HG03521 (cell line): ENCODE data around the gene BFSP2.

Experiments used
- ATAC-seq: cut with Tn5 transposase; IDR thresholded peaks from one replicate; pipeline ENCODE4 v1.9.1; 2021; ENCODE audit warnings: mild to moderate bottlenecking, moderate library complexity; ENCODE audit not compliant: unreplicated experiment

Gene BFSP2

DNA sequence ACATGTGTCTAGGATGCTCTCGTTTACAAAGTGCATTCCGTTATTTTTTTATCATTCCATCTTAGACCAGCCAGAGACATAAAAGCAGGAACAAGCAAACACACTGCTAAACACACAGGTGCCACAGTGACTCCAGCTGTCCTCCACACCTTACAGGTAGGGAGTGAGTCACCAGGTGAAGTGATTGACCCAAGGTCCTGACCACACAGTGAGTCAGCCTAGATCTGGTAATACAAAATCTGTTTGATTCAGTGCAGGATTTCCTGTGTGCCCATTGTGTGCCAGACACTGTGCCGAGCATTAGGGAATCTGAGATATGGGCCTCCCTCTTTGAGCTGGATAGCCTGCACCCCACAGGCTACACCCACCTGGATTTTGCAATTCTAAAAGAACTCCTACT is 16.7 kb upstream of the BFSP2 start:
- no peak for ATAC-seq

DNA sequence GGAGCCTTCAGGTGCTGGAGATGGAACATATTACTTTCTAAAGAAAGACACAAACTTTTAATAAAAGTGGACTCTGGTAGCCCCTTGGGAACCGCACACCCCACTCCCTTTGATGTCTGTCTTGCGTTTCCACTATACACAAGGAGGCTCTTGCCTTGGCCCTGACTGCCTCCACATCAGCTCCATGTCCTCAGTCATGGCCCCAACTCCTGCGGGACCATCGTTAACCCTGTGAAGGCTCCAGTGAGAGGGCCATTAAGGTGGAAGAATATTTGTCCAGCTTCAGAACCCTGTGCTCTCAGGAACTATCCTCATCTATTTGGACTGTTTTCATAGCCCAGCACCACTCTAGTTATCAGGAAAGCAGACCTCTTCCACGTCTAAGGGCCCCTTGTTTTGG is 16.1 kb upstream of the BFSP2 start:
- ATAC-seq: no peak

DNA sequence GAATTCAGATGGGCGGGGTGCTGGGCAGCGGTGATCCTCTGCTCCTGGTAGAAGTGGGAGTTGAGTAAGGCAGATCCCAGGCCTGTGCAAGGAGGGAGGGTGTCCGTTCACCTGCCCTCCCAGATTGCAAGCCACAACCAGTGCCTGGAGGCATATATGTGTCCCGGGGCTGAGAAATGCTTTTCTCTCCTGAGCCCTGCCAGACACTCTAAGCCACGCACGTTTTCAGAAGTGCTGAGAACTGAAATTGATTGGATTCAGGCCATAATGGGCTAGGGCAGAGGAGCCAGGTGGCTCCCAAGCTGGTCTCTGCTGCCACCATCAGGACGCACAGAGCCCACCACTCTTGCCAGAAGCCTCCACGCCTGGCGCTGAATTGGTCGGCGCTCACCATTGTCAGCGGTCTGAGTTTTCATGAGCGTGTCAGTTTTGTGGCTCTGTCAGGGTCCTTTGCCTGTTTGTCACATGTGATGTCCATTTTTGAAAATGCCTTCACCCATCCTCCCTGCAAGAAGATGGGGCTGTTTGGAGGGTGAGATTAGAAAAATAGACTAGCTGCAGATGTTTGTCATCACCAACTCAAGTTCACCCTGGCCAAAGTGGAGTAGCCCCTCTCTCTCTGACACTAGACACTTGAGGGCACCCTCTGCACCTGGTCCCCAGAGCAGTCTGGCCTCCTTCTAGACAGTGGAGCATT is 15.4 kb upstream of the BFSP2 start:
- ATAC-seq: peak; percentile 57

DNA sequence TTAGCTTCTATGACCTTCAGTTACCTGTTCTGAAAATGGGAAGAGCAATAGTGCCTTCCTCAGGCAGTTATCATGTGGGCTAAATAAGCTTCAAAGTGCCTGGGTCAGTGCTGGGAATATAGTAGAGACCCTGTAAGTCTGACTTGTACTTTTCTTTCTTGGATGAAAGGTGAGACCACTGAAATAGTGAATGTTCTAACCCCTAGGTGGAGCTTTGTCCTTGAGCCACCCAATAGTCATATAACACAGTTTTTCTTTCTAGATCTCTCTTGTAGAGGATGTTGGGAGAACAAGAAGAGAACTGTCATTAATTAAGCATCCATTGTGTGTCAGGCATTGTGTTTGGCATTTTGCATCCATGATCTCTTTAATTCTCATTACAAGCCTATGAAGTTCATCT is 13.0 kb upstream of the BFSP2 start:
- no peak for ATAC-seq

DNA sequence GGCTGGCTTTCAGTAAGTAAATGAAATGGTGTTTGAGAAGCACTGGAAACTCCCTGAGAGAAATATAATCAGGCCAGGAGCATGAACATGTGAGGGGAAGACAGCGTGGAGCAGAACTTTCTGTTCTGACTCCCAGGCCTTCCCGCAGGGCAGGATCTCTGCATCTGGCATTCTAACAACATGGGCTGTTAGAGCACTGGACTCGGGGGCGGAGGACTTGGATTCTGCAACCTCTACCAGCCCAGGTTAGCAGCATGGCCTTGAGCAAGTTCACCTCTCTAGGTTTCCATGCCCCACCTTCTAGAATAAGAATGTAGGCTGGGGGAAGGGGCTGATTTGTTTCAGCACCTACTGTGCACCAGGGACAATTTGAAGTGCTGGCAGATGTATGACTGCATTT is 12.5 kb upstream of the BFSP2 start:
- no peak for ATAC-seq

DNA sequence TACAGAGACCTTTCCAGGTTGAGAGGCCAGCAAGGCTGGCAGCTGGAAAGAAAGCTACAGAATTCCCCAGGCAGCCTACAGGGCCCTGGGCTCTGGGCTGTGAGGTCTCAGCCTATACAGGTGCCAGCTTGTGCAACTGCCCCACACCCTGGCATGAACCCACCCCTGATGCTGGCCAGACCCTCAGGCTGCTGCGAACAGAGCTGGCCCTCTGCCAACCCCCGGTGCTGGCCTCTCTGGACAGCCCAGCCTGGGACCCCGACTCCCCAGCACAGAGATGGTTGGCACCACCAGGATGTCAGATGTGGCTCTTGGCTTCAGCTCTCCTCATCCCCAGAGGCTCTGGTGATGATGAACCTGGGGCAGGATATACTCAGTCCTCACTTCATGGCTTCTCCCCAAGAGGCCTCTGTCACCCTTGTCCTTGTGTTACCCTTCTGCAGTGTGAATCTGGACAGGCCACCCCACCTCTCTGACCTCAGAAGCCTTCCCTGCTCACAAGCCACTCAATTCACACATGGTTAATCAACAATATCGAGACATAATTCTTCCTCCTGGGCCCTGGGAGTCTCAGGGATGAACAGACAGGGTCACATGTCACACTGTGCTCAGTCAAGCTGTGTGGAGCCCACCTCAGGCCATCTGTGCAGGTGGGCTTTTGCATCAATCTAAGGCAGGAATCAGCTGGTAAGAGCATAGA is 11.0 kb upstream of the BFSP2 start:
- ATAC-seq: no peak

DNA sequence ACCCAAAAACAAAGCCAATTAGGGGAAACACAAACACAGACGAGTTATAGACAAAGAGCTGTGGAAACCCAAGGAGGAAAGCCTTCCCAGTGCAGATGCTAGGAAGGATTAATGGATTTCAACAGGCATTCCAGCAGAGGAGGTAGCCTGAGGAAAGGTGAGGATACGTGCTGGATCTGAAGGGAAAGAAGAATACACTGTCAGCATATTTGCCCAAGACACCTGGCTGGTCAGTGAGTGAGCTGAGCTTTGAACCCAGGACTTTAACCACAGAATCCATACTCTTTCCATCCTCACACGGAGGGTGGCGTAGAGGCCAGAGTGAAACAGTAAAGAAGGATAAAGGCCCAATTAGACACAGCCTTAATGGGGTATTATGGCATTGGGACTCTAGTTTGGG is 9.1 kb upstream of the BFSP2 start:
- ATAC-seq: no peak

DNA sequence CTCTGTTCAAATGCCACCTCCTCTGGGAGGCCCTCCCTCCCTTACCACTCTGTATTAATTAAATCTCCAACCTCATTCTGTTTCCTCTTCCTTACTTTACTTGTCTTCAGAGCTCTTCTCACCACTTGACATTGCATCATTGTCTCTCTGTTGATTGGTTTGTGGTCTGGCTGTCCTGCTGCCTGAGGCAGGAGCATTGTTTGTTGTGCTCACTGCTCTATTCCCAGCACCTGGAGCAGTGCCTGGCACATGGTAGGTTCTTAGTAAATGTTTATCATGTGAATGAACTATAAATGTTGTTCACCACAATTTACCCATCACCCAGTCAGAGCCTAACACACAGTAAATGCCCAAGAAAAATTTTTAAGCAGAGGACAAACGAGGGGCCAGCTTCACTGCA is 6.7 kb upstream of the BFSP2 start:
- no peak for ATAC-seq

DNA sequence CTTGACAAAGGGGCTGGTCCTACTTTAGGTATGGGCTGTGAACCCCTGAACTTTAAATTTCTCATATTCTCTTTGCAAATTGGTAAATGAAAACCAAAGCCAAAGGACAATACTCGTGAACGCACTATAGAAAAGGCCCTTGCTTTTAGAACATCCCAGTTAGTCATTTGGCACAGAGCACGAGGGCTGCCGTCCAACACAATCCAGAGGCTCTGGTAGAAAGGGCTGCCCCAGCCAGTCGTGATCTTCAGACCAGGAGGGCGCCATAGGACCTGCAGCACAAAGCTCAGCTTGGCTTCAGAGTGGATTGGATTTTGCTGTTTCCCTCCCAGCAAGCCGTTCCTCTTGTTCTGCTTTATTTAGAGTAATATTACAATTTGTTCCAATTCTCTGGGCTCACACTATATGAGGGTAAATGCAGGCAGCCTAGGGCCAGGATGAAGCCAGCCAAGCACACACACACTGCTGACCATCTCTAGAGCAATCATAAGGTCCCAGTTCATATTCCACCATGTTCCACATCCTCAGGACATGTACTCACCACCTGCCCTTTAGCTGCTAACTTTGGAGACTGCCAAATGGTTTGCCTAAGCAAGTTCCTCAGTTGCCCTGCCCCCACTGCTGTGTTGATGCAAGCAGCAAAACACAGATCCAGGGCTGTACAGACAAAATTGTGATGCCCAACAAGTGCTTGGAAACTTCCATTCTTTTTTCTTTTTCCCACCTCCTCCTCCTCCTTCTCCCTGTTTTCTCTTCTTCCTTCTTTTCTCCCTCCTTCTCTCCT is 6.0 kb upstream of the BFSP2 start:
- no peak for ATAC-seq

DNA sequence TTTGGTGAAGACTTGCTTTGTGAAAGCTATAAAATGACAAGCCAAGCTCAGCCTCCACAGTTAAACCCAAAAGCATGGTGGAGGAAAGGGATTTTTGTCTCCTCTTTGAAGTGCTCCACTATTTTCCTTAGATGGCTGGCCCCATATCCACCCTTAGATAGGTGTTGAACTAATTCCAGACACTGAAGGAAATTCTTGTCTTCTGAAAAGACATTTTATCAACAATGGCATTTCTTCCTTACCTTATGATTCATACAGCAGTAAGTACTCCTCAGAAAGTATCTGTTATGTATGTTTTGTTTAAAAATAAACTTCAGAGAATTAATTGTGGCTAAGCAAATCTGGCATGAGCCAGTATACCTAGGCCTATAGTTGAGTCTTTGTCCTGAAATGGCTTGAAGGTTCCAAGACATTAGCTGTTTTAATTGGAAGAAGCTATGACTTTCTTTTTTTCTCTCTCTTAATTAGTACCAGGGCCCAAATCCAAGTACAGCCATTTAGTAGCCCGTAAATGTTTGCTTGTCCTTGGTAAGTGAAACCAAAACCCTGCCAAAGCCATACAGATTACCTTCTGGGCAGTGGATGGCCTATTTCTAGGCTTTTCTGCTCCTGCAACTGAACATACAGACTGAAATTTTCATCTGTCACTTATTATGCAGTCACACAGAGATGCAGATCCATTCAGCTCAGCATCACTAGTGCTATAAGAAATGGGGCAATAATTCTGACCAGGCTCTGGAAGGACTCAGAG is 5.1 kb upstream of the BFSP2 start:
- ATAC-seq: no peak

DNA sequence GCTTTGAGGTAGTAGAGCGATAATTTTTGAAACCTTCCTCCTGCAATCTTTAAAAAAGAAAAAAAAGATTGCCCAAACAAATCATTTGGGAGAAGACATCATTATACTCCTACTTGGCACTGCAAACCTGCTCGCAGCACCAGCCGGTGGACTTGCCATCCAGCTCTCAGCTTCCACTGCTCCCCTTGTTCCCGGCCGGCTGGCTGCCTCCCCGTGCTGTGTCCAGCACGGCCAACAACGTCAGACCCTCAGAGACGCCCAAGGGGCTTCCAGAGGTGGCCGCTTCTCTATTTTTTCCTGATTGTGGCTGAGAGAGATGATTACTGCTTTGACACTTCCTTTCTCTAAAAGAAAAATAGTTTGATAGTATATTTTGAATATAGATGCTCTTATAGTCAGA is 3.0 kb upstream of the BFSP2 start:
- no peak for ATAC-seq

DNA sequence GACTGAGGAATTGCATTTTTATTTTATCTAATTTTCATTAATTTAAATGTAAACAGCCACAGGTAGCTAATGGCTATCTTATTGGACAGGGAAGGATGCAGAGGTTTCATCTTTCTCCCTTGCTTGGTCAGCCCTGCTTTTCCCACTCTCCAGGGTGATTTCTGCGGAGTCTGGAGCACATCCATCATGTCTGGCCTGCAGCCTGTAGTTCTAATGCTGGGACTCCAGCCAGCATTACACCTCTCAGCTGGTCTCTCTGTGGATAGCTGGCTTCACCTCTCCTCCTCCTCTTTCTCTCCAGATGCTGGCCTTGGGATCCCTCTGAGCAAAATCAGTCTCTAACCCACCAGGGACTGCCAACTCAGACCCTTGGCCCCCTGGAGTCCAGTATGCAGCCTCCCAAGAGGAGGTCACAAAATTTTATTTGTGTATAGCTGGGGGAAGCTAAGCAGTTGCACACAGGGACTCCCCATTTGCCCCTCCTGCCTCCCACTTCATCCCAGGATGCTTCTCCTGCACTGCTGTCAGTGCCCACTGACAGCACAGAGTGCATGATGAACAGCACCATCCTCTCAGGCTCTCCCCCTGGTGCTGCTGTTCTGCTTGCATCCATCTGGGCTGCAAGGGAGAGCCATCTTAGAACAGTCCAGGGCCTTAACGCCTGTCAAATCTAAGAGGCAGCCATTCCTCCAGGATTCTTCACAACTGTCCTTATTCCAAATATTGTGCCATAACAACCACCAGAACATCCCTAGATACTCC is 1.7 kb downstream of the BFSP2 start:
- ATAC-seq: no peak

DNA sequence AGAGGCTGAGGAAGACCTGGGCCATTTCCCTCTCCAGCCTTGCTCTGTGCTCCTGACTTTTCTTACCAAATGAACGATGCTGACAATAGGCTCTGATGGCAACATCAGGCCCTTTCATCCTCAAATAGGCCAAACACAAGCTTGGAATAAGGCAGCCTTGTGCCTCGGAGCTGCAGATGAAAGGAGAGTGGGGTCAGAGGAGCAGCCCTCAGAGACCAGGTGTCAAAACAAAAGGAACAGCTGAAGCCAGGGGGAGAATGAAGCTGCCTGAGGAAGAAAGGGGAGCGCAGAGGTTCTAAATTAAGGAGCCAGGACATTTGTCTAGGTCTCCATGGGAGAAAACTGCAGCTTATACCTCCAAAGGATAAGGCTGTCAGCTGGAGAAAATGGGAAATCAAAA is 5.1 kb downstream of the BFSP2 start:
- ATAC-seq: no peak

DNA sequence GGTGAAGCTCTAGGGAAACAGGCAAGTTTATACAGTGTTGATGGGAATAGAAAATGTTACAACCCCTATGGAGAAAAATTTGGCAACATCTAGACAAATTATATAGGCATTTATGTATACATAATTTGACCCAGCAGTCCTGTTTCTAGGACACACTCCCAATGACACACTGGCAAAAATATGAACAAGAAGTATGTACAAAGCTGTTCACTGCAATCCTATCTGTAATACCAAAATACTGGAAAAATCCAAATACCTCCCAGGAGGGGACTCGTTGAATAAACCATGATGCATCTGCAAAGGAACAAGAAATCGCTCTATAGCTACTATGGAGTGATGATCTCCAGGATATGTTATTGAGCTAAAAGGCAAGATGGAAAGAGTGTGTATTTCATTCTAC is 8.5 kb downstream of the BFSP2 start:
- ATAC-seq: no peak

DNA sequence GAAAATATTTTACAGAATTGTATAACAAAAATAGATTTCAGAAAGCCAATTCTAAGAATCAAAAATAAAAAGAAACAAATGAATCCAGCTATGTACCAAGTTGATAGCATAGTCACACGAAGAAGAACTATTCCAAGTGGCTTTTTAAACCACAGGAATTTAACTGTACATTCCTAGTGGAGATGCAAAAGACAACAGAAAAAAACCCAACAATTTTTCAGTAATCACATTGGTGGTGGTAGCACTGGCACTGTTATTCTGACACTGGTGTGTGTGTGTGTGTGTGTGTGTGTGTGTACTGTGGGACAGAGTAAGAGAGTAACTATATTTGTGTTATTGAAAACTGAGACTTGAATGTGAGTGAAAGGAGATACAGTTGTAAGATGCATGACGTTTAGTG is 9.1 kb downstream of the BFSP2 start:
- ATAC-seq: no peak

DNA sequence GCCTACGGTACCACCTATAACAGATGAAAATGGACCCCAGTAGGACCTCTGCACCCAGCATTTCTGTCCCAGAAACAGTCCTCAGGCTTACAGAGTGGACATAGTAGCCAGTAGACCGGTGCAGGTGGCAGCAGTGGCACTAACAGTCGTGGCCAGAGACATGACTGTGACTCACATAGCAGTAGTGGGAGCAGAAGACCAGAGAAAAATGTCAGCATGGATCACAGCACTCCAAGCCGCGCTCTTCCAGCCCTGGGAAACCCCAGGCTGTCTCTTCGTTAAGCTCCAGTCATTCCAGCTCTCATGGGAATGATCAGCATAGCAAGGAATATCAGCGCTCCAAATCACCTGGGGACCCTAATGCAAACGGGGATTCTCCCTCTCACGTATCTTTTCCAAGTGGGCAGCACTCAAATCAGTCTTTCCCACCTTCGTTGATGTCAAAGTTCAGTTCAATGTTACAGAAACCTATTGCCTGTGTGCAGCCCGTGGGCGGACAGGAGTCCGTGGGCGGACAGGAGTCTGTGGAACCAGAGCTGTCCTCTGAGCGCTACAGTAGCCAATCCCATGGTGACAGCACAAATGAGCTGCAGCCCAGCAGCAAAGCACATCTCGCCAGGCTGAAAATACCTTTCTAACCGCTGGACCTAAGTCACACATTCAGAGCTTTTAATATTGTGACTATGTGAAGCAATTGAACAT is 10.5 kb downstream of the BFSP2 start:
- ATAC-seq: no peak

DNA sequence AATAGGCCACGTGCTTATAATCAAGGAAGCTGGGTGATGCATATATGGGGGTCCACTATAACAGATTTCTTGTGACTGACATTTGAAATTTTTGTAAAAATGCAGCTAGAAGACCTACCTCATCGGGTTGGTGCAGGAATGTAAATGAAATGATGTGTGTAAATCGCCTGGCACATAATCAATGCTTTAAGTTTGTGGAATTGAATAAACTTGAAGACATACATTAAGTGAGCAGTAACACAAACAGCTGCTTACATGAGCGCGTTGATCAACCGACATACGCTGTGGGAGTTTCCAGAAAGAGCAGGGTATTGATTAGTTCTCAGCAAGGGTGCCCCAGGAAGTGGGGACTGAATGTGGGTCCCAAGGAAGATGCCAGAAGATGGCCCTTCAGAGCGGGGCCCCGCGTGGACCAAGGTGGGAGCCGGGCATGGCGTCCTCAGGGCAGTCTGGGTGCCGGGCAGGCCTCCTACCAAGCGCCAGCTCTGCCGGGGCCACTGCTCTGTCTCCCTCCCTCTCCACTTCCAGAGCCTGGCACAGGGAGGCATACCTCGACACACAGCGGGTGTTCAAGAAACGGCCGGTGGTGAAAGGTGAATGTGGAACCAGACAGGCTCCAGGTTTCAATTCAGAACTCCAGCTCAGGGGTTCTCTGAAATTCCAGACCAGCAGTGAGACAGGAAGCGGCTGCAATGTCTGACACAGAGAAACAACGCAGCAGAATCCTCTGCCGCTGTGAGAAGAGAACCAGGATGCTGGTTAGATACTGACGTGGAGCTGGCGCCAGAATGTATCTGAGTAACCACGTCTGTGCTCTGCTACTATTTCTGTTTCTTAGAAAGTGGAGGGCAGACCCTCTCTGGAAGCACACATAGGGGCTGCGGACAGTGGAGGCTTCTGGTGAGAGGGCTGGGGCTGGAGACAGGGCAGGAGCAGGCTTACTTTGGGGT is 12.6 kb downstream of the BFSP2 start:
- ATAC-seq: no peak

DNA sequence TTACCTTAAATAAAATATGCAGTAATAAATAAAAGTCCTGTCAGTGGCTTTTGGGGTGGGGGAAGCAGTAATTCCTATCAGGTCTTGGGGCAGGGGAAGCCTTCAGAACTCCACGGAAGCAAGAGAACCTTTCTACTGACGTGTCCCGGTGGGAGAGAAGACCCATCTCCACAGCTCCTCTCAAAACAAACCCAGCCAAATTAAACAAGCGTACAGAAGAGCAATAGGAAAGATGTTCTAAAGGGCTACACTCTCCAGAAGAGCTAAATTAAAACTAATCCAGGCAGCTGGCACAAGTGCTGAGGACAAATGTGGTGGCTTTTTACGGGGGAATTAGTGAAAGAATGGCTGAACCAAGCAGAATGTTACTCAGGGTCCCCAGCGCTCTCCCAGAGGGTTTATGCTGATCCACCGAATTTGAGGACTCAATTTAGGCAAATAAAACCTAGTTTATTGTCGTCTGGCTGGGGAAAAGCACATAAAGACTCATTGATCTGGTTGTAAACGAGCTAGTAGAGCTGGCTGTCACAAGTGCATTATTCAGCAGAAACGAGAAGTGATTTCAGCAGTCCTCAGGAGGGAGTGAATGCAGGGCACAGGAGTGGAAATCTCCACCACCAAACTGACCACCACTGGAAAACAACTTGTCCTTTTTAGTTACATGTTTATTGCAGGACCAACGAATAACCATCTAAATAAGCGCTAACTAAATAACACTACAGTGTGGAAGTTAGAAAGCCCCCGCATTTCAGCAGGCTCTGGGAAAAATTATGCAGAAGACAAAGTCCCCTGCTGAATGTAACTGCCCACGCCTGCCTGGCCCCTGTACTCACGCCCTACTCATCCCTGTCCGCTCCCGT is 13.5 kb downstream of the BFSP2 start:
- no peak for ATAC-seq
